Suppressor macrophage (primary cell): ENCODE results near the gene COTL1.

Source experiments
- DNase-seq, 4 experiments: peaks; one replicate each; pipeline ENCODE4 v3.0.0-alpha.2; 2020 to 2022
- total RNA-seq, 17 experiments: gene quantifications; one replicate each; lab custom pipeline; 2026; ENCODE audit warnings: mixed read lengths in 6 of 17, inconsistent platforms in 3 of 17; lab: John Stamatoyannopoulos, UW

COTL1 gene
- total RNA-seq, result 253 to 629 (median 413) reads per million in 17 experiments

GRCh38 chr16:84617791-84618580, at the start of gene COTL1:
Gene COTL1, minus strand, starts transcription at chr16:84618078. Its CDS starts 164 bp downstream, at chr16:84617914.
- DNase-seq, result peak; percentile 98 to 100 (median 99)

- no peak for DNase-seq
Observed at GRCh38 chr16:84665843-84666242, 48.0 kb upstream of the COTL1 start.

GRCh38 chr16:84665359-84665758, 47.5 kb upstream of the COTL1 start:
- no peak for DNase-seq

- no peak for DNase-seq
Observed at GRCh38 chr16:84663433-84664101, 45.7 kb upstream of the COTL1 start.

- DNase-seq, result no peak
Observed at GRCh38 chr16:84662471-84662870, 44.6 kb upstream of the COTL1 start.

- DNase-seq, result no peak
Observed at GRCh38 chr16:84661418-84662060, 43.7 kb upstream of the COTL1 start.

GRCh38 chr16:84660973-84661372, 43.1 kb upstream of the COTL1 start:
- DNase-seq, result peak; percentile 33 to 61 (median 48)

GRCh38 chr16:84659656-84660300, 41.9 kb upstream of the COTL1 start:
- DNase-seq, result no peak

- DNase-seq, result no peak
Observed at GRCh38 chr16:84658690-84659089, 40.8 kb upstream of the COTL1 start.

GRCh38 chr16:84657229-84657837, 39.5 kb upstream of the COTL1 start:
- DNase-seq, result no peak

GRCh38 chr16:84656649-84657048, 38.8 kb upstream of the COTL1 start:
- DNase-seq, result no peak

GRCh38 chr16:84654998-84655397, 37.1 kb upstream of the COTL1 start:
- DNase-seq, result no peak

- no peak for DNase-seq
Observed at GRCh38 chr16:84654238-84654637, 36.4 kb upstream of the COTL1 start.

- no peak for DNase-seq
Observed at GRCh38 chr16:84652566-84652965, 34.7 kb upstream of the COTL1 start.

- no peak for DNase-seq
Observed at GRCh38 chr16:84650062-84650991, 32.4 kb upstream of the COTL1 start.

- no peak for DNase-seq
Observed at GRCh38 chr16:84649511-84649861, 31.6 kb upstream of the COTL1 start.

- DNase-seq, result peak; percentile 46 to 66 (median 58)
Observed at GRCh38 chr16:84648595-84649510, 31.0 kb upstream of the COTL1 start.

- peak; percentile 65 to 93 (median 79) for DNase-seq
Observed at GRCh38 chr16:84647828-84648594, 30.1 kb upstream of the COTL1 start, which contains the start of gene KLHL36. Gene KLHL36, plus strand, starts transcription at chr16:84648511. Its CDS starts 2,357 bp downstream, at chr16:84650868.

GRCh38 chr16:84643674-84644073, 25.8 kb upstream of the COTL1 start:
- DNase-seq, result no peak
